NOMO-1 treated with dmso at 0.1 percent for 144 hours (cell line): ENCODE data around the gene MAPKBP1.
"Not testable (repeated sequence)": the region's sequence is repeated elsewhere in the genome, so short reads cannot be mapped to it uniquely, and the experiment has no call there.

Experiments used
- DNase-seq: peaks from one replicate; lab custom pipeline; 2025; ENCODE audit not compliant: unreplicated experiment; lab: John Stamatoyannopoulos, UW

MAPKBP1 gene

GRCh38 chr15:41824062-41824745 lies 49.9 kb downstream of the MAPKBP1 start:
- no peak for DNase-seq

- no peak for DNase-seq
Observed at GRCh38 chr15:41825145-41825544, 50.9 kb downstream of the MAPKBP1 start.

- DNase-seq, result no peak
Observed at GRCh38 chr15:41825572-41826535, 51.6 kb downstream of the MAPKBP1 start.

GRCh38 chr15:41827290-41827879 lies 53.1 kb downstream of the MAPKBP1 start:
- no peak for DNase-seq

GRCh38 chr15:41827880-41828806 lies 53.9 kb downstream of the MAPKBP1 start, which contains the start of gene JMJD7:
Gene JMJD7 (plus strand): TSS chr15:41828092. CDS start chr15:41828125, 33 bp downstream.
- peak; percentile 59 for DNase-seq

- no peak for DNase-seq
Observed at GRCh38 chr15:41828807-41829141, 54.5 kb downstream of the MAPKBP1 start.

GRCh38 chr15:41829959-41830646 lies 55.8 kb downstream of the MAPKBP1 start:
- DNase-seq, result no peak

- not testable (repeated sequence) for DNase-seq
Observed at GRCh38 chr15:41831291-41831690, 57.0 kb downstream of the MAPKBP1 start.

- no peak for DNase-seq
Observed at GRCh38 chr15:41832208-41832607, 57.9 kb downstream of the MAPKBP1 start.

GRCh38 chr15:41832875-41833274 lies 58.6 kb downstream of the MAPKBP1 start:
- no peak for DNase-seq

- DNase-seq, result no peak
Observed at GRCh38 chr15:41834096-41834495, 59.8 kb downstream of the MAPKBP1 start.

- DNase-seq, result no peak
Observed at GRCh38 chr15:41836073-41836472, 61.8 kb downstream of the MAPKBP1 start.

GRCh38 chr15:41836713-41837454 lies 62.6 kb downstream of the MAPKBP1 start:
- DNase-seq, result no peak

- DNase-seq, result no peak
Observed at GRCh38 chr15:41838400-41838897, 64.2 kb downstream of the MAPKBP1 start, which contains the start of gene PLA2G4B. Gene PLA2G4B (plus strand): TSS chr15:41838847. CDS start chr15:41838914, 67 bp downstream.

- no peak for DNase-seq
Observed at GRCh38 chr15:41839781-41840491, 65.7 kb downstream of the MAPKBP1 start.

GRCh38 chr15:41840673-41841072 lies 66.4 kb downstream of the MAPKBP1 start:
- DNase-seq, result no peak

GRCh38 chr15:41841131-41841530 lies 66.8 kb downstream of the MAPKBP1 start:
- DNase-seq, result no peak

GRCh38 chr15:41842229-41842628 lies 67.9 kb downstream of the MAPKBP1 start:
- DNase-seq, result no peak
